Uterus (tissue), 2 donors: Measurements from ENCODE around the gene SAMD14.

Experiments used
- CTCF ChIP-seq, 4 experiments: fragments of 200-600 bp in 2 of 4; fragments of 450-650 bp in 2 of 4; sonication (generic) in 2 of 4; IDR thresholded peaks; one replicate each; pipeline ENCODE4 v1.5.1; 2016 to 2019; ENCODE audit warnings: antibody characterized with exemption in 4 of 4, mild to moderate bottlenecking in 2 of 4, moderate library complexity in 1 of 4
- POLR2A ChIP-seq, 2 donors: fragments of 450-650 bp; IDR thresholded peaks; one replicate each; pipeline ENCODE4 v1.6.1; 2016; ENCODE audit warnings: antibody characterized with exemption in 2 of 2, mild to moderate bottlenecking in 1 of 2, moderate library complexity in 1 of 2

GRCh38 chr17:50096092-50096491, 33.9 kb downstream of the SAMD14 start:
- no peak for TF ChIP-seq CTCF (IDR thresholded peaks at IDR 0.05)
- TF ChIP-seq POLR2A (IDR thresholded peaks at IDR 0.05): no peak
